ENCODE data around the gene DOCK9.

The DOCK9 gene

GRCh38 chr13:98978280-98978679, 416 bp upstream of the DOCK9 start:
- in situ Hi-C loops (cut with MboI; ENCODE audit: low sequenced_read_pairs), result no loop called here

DNA sequence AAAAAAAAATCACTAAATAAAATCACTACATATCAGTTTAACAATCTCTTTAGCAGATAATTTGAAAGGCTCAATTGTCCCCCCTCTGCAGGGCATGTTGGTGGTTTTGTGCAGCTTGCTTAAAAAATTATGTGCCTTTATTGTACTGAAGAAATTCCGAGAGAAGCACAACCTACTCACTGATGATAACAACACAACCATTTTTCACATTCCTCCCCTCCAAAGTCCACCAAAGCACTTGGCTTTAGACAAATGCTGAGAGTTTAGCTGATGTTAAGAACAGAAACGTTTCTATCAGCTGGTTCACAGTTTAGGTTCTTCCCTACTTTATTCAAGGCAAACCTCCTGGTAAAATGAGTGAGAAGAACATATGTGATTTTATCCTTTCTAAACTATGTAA, 923 bp downstream of the DOCK9 start:
- in situ Hi-C loops (cut with MboI; ENCODE audit: low sequenced_read_pairs), result no loop called here

DNA sequence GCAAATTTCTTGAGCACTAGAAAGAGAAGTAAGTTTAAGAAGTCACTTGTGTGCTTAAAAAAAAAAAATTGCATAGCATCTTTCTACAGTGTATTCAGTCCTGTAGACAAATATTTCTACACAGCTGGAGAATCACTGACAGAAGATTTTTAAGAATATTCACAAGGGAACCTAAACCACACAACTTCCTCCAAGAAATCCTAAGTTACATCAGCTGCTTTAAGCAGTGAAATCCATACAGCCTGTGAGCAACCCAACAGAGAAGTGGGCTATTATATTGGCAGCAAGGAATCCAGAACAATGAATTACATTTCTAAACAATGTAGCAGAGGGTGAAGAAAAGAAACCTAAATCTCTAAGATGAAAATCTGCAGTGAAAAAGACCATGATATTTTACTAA, 1.5 kb downstream of the DOCK9 start:
- in situ Hi-C loops (cut with MboI; ENCODE audit: low sequenced_read_pairs), result no loop called here

DNA sequence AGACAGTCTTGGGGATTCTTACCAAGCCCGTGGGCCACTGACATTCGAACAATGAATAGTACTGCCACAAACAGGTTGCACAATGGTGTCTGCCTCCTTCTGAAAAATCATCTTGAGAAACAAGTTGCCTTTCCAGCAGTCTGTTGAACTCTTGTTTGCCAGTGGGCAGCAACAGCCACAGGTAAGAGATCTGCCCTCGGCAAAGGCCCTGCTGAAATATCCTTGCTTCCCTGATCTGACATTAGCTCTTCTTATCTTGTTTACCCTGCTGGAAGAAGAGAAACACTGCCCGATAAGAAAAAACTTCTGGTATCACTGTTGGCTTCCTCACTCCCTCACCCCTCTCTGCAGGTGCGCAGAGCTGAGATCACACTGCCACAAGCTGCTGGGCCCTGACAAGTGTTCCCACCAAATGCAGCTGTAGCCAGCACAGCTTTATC, 2.0 kb downstream of the DOCK9 start:
- in situ Hi-C loops (cut with MboI; ENCODE audit: low sequenced_read_pairs), result no loop called here

DNA sequence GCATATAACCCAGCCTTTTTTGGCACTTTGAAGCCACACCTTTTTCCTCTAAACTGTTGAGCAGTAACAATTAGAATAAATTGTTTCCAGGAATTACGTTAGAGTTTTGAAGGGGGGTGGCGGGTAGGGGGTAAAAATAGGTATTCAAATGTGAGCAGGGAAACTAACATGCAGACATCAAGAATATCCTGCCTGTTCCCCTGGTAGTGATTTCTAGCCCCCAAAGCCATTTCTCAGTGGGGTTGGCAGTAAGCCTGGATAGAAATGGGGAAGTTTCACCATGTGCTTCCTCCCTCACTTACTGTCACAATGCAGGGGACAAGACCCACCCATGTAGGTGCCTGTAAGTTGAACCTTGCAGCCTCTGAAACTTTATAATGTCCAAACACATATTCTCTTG, 3.8 kb downstream of the DOCK9 start:
- in situ Hi-C loops (cut with MboI; ENCODE audit: low sequenced_read_pairs), result no loop called here

GRCh38 chr13:98972627-98973026, 5.2 kb downstream of the DOCK9 start:
- in situ Hi-C loops (cut with MboI; ENCODE audit: low sequenced_read_pairs), result no loop called here

DNA sequence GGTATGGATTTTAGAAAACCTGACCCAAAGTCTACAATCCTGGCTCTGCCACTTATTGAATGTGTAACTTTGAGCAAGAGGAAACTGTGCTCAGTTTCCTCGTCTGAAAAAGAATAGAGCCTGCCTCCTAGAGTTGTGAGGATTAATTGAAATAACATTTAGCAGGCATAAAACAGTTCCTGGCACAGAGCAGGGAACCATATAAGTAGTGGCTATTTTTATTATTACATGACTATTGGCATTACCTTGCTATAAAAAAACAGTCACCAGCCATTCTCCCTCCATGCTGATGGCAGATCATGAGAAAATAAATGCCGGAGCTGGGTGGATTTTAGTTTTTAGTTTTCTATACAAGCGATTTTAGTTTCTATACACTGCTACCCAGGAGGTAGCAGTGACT, 5.8 kb downstream of the DOCK9 start:
- in situ Hi-C loops (cut with MboI; ENCODE audit: low sequenced_read_pairs), result no loop called here

DNA sequence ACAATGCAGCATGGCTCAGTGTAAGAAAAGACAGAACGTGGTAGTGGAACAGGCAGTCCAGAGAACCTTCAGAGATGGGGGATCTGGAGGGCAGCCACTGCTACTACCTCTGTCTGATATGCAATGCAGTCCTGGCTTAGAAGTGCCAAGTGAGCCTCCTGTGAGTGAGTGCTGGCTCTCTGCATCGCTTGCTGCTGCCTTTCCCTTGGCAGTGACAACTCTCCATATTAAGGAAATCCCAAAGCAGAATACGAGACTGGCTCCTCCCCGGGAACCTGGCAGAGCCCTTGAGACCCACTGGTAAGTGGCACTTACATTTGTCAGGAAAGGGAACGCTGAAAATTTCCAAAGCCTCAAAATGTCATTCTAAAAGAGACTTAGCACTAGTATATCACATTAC, 7.5 kb downstream of the DOCK9 start:
- in situ Hi-C loops (cut with MboI; ENCODE audit: low sequenced_read_pairs), result no loop called here

- in situ Hi-C loops (cut with MboI; ENCODE audit: low sequenced_read_pairs), result no loop called here
Measured at GRCh38 chr13:98967491-98967890, 10.4 kb downstream of the DOCK9 start.

GRCh38 chr13:98966019-98966418, 11.8 kb downstream of the DOCK9 start:
- in situ Hi-C loops (cut with MboI; ENCODE audit: low sequenced_read_pairs), result no loop called here

DNA sequence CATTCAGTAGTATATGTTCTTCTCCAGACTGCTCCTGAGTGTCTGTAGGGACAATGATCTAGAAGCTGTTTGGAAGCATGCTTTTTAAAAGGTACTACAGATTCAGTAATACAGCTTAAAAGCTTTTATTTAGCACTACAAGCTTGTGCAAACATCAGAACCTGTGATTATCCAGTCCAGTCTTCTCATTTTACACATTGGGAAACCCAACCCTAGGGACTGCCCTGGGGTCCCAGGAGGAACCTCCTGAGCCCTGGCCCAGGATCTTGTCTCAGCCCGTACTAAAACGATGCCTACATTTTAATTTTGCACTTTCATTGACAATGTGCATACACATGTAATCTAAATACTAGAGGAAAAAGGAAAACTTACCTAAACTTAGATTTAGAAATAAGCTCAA, 12.5 kb downstream of the DOCK9 start:
- in situ Hi-C loops (cut with MboI; ENCODE audit: low sequenced_read_pairs), result no loop called here

GRCh38 chr13:98963917-98964316, 13.9 kb downstream of the DOCK9 start:
- in situ Hi-C loops (cut with MboI; ENCODE audit: low sequenced_read_pairs), result no loop called here

DNA sequence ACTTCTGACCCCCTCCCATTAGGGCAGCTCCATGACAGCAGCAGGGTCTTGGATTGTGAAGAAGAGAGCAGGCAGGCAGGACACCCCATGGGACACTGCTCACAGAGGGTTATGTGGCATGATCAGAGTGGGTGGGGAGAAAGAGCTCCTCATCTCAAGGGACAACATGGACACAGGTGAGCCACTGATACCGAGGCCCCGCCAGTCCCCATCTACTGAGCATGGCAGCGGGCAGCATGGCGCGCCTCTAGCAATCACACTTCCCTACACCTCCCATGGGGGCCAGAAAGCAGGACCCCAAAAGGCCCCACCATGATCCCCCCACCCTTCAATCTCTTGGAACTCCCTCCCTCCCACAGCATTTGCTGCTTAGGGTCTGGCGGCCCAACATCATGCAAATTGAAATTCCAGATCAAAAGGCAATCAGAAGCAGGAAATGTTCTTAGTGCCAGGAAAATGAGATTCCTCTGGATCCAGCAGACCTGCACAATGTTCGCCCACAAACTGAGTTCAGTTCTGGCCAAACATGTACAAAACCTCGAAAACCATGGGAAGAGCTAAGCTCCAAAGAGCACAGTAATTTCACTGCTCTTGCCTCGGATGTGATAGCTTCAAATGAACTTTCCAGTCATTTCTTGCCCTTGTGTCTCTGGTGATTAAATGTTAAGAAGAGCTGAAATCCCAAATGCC, 14.8 kb downstream of the DOCK9 start:
- in situ Hi-C loops (cut with MboI; ENCODE audit: low sequenced_read_pairs), result no loop called here

DNA sequence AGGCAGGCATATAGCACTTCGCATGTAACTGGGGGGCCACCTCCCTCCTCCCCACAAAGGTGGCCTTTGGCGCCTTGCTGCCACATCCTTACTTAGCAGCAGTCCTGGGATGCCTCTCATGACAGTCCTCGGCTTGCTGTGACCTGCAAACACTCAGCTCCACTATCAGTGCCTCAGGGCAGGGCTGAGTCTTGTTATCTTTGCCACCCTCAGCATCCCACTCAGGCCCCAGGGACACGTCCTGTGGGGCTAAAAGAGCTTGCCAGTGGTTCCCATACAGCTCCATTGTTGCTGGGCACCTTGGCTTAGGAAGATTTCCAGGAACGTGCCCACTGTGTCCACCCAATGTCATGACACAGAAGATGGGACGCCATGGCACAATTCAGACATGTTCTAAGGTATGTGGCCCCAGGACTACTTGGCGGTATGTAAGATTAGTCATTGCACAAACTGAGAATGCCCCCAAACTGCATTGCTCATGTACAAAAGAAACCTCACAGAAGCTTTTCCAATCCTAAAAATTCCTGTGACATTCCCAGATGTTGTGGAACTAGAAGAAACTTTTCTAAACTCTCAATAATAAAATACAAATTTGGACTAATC, 16.3 kb downstream of the DOCK9 start:
- in situ Hi-C loops (cut with MboI; ENCODE audit: low sequenced_read_pairs), result no loop called here

- in situ Hi-C loops (cut with MboI; ENCODE audit: low sequenced_read_pairs), result no loop called here
Measured at GRCh38 chr13:98960606-98961502, 17.0 kb downstream of the DOCK9 start.

GRCh38 chr13:98959786-98960605, 17.9 kb downstream of the DOCK9 start:
- in situ Hi-C loops (cut with MboI; ENCODE audit: low sequenced_read_pairs), result no loop called here

DNA sequence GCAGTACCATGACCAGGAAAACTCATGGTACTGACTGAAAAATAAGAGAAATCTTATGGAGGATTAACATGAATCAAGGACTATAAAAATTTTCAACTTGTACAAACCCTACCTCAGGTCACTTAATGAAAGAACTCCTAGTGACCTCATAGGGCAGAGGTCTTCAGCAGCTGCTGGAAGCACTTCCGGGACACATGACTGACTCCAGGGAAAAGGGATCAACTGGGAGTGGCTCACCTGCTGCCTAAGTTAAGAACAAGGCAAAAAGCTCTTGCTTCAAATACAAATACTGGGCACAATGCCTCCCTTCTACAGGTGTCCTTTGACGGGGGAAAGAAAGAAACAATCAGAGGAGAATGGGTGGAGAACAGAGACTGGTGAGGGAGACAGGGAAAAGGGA, 18.6 kb downstream of the DOCK9 start:
- in situ Hi-C loops (cut with MboI; ENCODE audit: low sequenced_read_pairs), result no loop called here

DNA sequence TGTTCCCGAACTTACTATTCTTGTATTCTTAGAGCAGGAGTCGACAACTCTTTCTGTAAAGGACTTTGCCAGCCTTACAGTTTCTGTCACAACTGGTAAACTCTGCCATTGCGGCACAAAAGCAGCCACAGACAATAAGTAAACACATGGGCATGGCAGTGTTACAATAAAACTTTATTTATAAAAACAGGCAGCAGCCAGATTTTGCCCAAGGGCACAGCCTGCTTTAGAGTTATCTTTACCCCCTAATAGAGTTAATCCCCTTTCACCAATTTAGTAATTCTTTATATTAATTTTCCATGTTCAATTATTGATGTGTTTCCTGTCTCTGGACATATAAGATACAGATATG, 19.4 kb downstream of the DOCK9 start:
- in situ Hi-C loops (cut with MboI; ENCODE audit: low sequenced_read_pairs), result no loop called here

DNA sequence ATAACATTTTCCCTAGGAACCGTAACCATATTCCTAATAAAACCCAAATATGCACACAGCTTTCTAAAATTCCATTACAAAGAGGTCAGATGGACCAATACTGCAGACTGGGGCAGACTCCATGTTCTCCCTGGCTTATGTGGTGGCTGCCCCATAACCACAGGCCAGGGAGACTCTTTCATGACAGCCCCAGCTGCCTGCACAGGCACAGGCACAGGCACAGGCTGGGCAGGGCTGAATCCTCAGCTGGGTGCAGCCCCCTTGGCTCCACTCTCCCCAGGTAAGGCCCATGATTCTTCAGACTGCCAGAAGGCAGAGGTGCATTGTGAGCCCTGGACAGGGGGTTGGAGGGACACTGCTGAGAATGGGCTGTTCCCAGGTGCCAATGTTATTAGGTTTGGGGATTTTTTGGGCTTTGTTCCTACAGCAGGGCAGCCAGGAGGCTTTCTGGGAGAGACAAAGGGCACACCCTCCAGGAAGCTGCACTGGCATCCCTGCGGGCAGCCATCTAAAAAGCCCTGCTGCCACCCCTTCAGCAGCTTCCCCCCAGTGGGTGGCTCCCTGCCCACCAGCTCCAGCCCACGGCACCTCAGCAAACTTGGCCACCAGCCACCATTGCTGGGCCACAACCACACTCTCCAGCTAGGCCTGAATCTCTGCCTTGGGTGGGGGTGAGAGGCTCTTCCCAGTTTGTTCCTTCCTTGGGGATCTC, 20.0 kb downstream of the DOCK9 start:
- in situ Hi-C loops (cut with MboI; ENCODE audit: low sequenced_read_pairs), result no loop called here

DNA sequence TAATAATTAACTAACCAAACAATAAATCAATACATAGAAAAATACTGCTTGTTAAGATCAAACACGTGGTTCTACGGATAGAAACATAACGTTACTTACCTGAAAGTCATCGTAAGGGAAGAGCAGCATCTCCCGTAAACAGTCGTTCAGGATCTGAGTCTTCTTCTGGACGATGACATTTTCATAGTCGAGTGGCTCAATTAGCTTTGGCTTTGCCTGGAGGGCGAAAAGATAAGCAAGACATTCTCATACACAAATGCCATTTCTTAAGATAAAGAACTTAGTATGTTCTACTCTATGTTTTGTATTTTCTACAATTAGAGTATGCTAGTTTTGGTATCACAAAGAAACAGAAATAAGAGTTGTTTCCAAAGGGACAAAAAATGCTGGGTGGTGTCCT, 22.5 kb downstream of the DOCK9 start:
- in situ Hi-C loops (cut with MboI; ENCODE audit: low sequenced_read_pairs), result no loop called here

DNA sequence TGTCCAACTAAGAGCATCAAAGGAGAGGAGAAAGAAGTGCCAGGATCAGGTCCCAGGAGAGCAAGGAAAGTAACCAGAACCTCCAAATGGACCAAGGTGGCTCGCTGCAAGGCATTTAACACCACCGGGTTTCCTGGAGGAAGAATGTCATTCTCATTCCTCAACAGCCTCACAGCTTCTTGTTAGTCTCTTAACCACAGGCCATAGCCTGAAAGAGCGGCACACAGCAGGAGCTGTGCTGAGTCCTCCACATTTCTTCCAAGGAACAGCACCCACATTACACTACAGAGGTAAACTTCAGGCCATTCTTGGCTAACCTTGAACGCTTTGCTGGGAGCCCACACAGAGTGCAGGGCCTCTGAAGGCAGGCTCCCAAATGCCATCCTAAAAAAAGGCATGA, 23.6 kb downstream of the DOCK9 start:
- in situ Hi-C loops (cut with MboI; ENCODE audit: low sequenced_read_pairs), result no loop called here

Measured in hTERT RPE-1 (cell line).